Measurements from ENCODE around the gene HTATSF1.

The HTATSF1 gene

GRCh38 chrX:136540226-136540625, 42.8 kb downstream of the HTATSF1 start:
- no peaks in the 10 kb centered on the region for H3K36me3 ChIP-seq (ENCODE audit: control insufficient read depth, insufficient read depth, low read length)
- no peak overlapping the region for H3K9ac ChIP-seq (ENCODE audit: low read depth, low read length)

GRCh38 chrX:136541294-136541693, 43.9 kb downstream of the HTATSF1 start:
- Histone ChIP-seq H3K9ac (ENCODE audit: low read depth, low read length) (no peak overlapping the region), H3K27ac (ENCODE audit: low read depth, low read length) (no peak overlapping the region), H3K4me1 (ENCODE audit: control insufficient read depth, insufficient read depth, low read length) (no peaks in the 10 kb centered on the region), H3K9me3 (ENCODE audit: control insufficient read depth, insufficient read depth, low read length) (no peaks in the 10 kb centered on the region), H3K36me3 (ENCODE audit: control insufficient read depth, insufficient read depth, low read length) (no peaks in the 10 kb centered on the region), H3K4me3 (ENCODE audit: low read depth, low read length) (no peak overlapping the region), H3K27me3 (ENCODE audit: control insufficient read depth, insufficient read depth, low read length) (0 out of 2 replicates have a peak, but pooled peaks cover 3% of the 10 kb centered on the region)

More at GRCh38 chrX:136540226-136540625, 42.8 kb downstream of the HTATSF1 start:
- Histone ChIP-seq H3K27me3 (ENCODE audit: control insufficient read depth, insufficient read depth, low read length) (peaks cover 9% of the 10 kb centered on the region; the same call in 1 of the 2 replicates), H3K4me3 (ENCODE audit: low read depth, low read length) (no peak overlapping the region), H3K9me3 (ENCODE audit: control insufficient read depth, insufficient read depth, low read length) (no peaks in the 10 kb centered on the region), H3K4me1 (ENCODE audit: control insufficient read depth, insufficient read depth, low read length) (no peaks in the 10 kb centered on the region), H3K27ac (ENCODE audit: low read depth, low read length) (no peak overlapping the region)

- H3K9me3 ChIP-seq (ENCODE audit: control insufficient read depth, insufficient read depth, low read length) = no peaks in the 10 kb centered on the region
Measured at GRCh38 chrX:136542281-136542680, 44.9 kb downstream of the HTATSF1 start.

GRCh38 chrX:136546371-136546781, 49.0 kb downstream of the HTATSF1 start:
- Histone ChIP-seq H3K9ac (ENCODE audit: low read depth, low read length) (no peak overlapping the region), H3K27me3 (ENCODE audit: control insufficient read depth, insufficient read depth, low read length) (peaks cover 4% of the 10 kb centered on the region; the same call in 1 of the 2 replicates), H3K27ac (ENCODE audit: low read depth, low read length) (no peak overlapping the region), H3K36me3 (ENCODE audit: control insufficient read depth, insufficient read depth, low read length) (no peaks in the 10 kb centered on the region), H3K9me3 (ENCODE audit: control insufficient read depth, insufficient read depth, low read length) (no peaks in the 10 kb centered on the region), H3K4me1 (ENCODE audit: control insufficient read depth, insufficient read depth, low read length) (no peaks in the 10 kb centered on the region), H3K4me3 (ENCODE audit: low read depth, low read length) (no peak overlapping the region)

More at GRCh38 chrX:136542281-136542680, 44.9 kb downstream of the HTATSF1 start:
- Histone ChIP-seq H3K27ac (ENCODE audit: low read depth, low read length) (no peak overlapping the region), H3K27me3 (ENCODE audit: control insufficient read depth, insufficient read depth, low read length) (0 out of 2 replicates have a peak, but pooled peaks cover 3% of the 10 kb centered on the region), H3K36me3 (ENCODE audit: control insufficient read depth, insufficient read depth, low read length) (no peaks in the 10 kb centered on the region), H3K4me1 (ENCODE audit: control insufficient read depth, insufficient read depth, low read length) (no peaks in the 10 kb centered on the region), H3K9ac (ENCODE audit: low read depth, low read length) (no peak overlapping the region), H3K4me3 (ENCODE audit: low read depth, low read length) (no peak overlapping the region)

- Histone ChIP-seq H3K4me1 (ENCODE audit: control insufficient read depth, insufficient read depth, low read length) (no peaks in the 10 kb centered on the region), H3K27ac (ENCODE audit: low read depth, low read length) (no peak overlapping the region), H3K4me3 (ENCODE audit: low read depth, low read length) (no peak overlapping the region), H3K27me3 (ENCODE audit: control insufficient read depth, insufficient read depth, low read length) (peaks cover 4% of the 10 kb centered on the region; the same call in 1 of the 2 replicates), H3K9me3 (ENCODE audit: control insufficient read depth, insufficient read depth, low read length) (no peaks in the 10 kb centered on the region), H3K9ac (ENCODE audit: low read depth, low read length) (no peak overlapping the region), H3K36me3 (ENCODE audit: control insufficient read depth, insufficient read depth, low read length) (no peaks in the 10 kb centered on the region)
Measured at GRCh38 chrX:136549226-136549625, 51.8 kb downstream of the HTATSF1 start.

- no peak overlapping the region for H3K9ac ChIP-seq (ENCODE audit: low read depth, low read length)
- no peaks in the 10 kb centered on the region for H3K9me3 ChIP-seq (ENCODE audit: control insufficient read depth, insufficient read depth, low read length)
- H3K4me3 ChIP-seq (ENCODE audit: low read depth, low read length) = no peak overlapping the region
- peaks cover 4% of the 10 kb centered on the region; the same call in 1 of the 2 replicates for H3K27me3 ChIP-seq (ENCODE audit: control insufficient read depth, insufficient read depth, low read length)
- no peak overlapping the region for H3K27ac ChIP-seq (ENCODE audit: low read depth, low read length)
- H3K36me3 ChIP-seq (ENCODE audit: control insufficient read depth, insufficient read depth, low read length) = no peaks in the 10 kb centered on the region
- H3K4me1 ChIP-seq (ENCODE audit: control insufficient read depth, insufficient read depth, low read length) = no peaks in the 10 kb centered on the region
Measured at GRCh38 chrX:136551410-136551809, 54.0 kb downstream of the HTATSF1 start.

- Histone ChIP-seq H3K9ac (ENCODE audit: low read depth, low read length) (no peak overlapping the region), H3K36me3 (ENCODE audit: control insufficient read depth, insufficient read depth, low read length) (no peaks in the 10 kb centered on the region), H3K4me3 (ENCODE audit: low read depth, low read length) (no peak overlapping the region), H3K27ac (ENCODE audit: low read depth, low read length) (no peak overlapping the region), H3K4me1 (ENCODE audit: control insufficient read depth, insufficient read depth, low read length) (no peaks in the 10 kb centered on the region), H3K9me3 (ENCODE audit: control insufficient read depth, insufficient read depth, low read length) (no peaks in the 10 kb centered on the region), H3K27me3 (ENCODE audit: control insufficient read depth, insufficient read depth, low read length) (peaks cover 6% of the 10 kb centered on the region; the same call in 1 of the 2 replicates)
Measured at GRCh38 chrX:136555694-136556093, 58.3 kb downstream of the HTATSF1 start.

All from HUES48 (cell line).